H1 (cell line): ENCODE results near the gene PPP1R14B. TPM values are rescaled to one million over a fixed set of nuclear protein-coding genes. Genes with fewer than 3 reads are reported as not detected.

Experiments used
- CTCF ChIA-PET: fragments of 300-600 bp; sonication (Branson Sonifier 250); formaldehyde crosslinking; loops from one replicate; lab custom pipeline; 2021; ENCODE audit not compliant: partially characterized antibody; lab: Charles Lee
- POLR2A ChIA-PET: fragments of 300-600 bp; sonication (Branson Sonifier 250); formaldehyde crosslinking; loops from one replicate; lab custom pipeline; 2021; ENCODE audit warnings: inconsistent platforms; ENCODE audit not compliant: partially characterized antibody; lab: Charles Lee
- DNase-seq, 2 experiments: peaks; one replicate each; pipeline versions ENCODE4 v3.0.0 to v3.0.0-alpha.2; 2010 to 2022; ENCODE audit warnings: low spot score in 2 of 2, low read depth in 1 of 2, mixed read lengths in 1 of 2
- FAIRE-seq: peaks from 2 replicates; lab custom pipeline; 2011; peaks lifted over from hg19 to GRCh38; lab: Jason Lieb, UNC
- H2AFZ ChIP-seq: 2 replicates; pipeline ENCODE4 v1.8.1; 2012; ENCODE audit warnings: low read length, inconsistent platforms
- H2AK5ac ChIP-seq: 2 replicates; pipeline ENCODE4 v1.6.1; 2013; ENCODE audit warnings: low read depth, low read length
- H2BK120ac ChIP-seq: replicated peaks from 2 replicates; pipeline ENCODE3; 2013; ENCODE audit warnings: low read depth, low read length, inconsistent platforms
- H2BK12ac ChIP-seq: 2 replicates; pipeline ENCODE4 v1.6.1; 2013; ENCODE audit warnings: low read depth, low read length
- H2BK15ac ChIP-seq: 2 replicates; pipeline ENCODE4 v1.6.1; 2013; ENCODE audit warnings: low read length
- H2BK20ac ChIP-seq: 2 replicates; pipeline ENCODE4 v1.6.1; 2013; ENCODE audit warnings: low read length
- H2BK5ac ChIP-seq: 2 replicates; pipeline ENCODE4 v1.6.1; 2013; ENCODE audit warnings: low read depth, low read length
- H3K14ac ChIP-seq: 2 replicates; pipeline ENCODE4 v1.6.1; 2013; ENCODE audit warnings: inconsistent platforms; ENCODE audit not compliant: insufficient read length
- H3K18ac ChIP-seq: 2 replicates; pipeline ENCODE4 v1.6.1; 2013; ENCODE audit warnings: low read length; ENCODE audit errors: extremely low read depth
- H3K23ac ChIP-seq: 2 replicates; pipeline ENCODE4 v1.6.1; 2013; ENCODE audit warnings: inconsistent platforms; ENCODE audit not compliant: insufficient read length
- H3K23me2 ChIP-seq: 2 replicates; pipeline ENCODE4 v1.6.1; 2013; ENCODE audit warnings: low read depth, low read length
- H3K27ac ChIP-seq: 2 replicates; pipeline ENCODE4 v1.6.1; 2011; ENCODE audit warnings: low read depth, low read length, inconsistent platforms
- H3K27me3 ChIP-seq, 4 experiments: replicated peaks in 1 of 4; 1 replicate in 1 of 4; 2 replicates in 3 of 4; pipeline versions ENCODE4 v1.6.1 to v1.8.1; 2011 to 2013; ENCODE audit warnings: low read length in 3 of 4, mild to moderate bottlenecking in 3 of 4, inconsistent platforms in 2 of 4, mixed read lengths in 2 of 4, moderate library complexity in 1 of 4; ENCODE audit not compliant: control insufficient read depth in 3 of 4, insufficient read depth in 3 of 4; ENCODE audit errors: extremely low read depth in 1 of 4
- H3K36me3 ChIP-seq, 4 experiments: 2 replicates each; pipeline versions ENCODE4 v1.6.1 to v1.8.1; 2011 to 2013; ENCODE audit warnings: mild to moderate bottlenecking in 4 of 4, low read length in 3 of 4, moderate library complexity in 2 of 4, control low read depth in 1 of 4, inconsistent platforms in 1 of 4; ENCODE audit not compliant: insufficient read depth in 4 of 4, control insufficient read depth in 2 of 4
- H3K4ac ChIP-seq: replicated peaks from 2 replicates; pipeline ENCODE3; 2013; ENCODE audit warnings: low read length, low read depth, mixed read lengths, inconsistent platforms; ENCODE audit not compliant: insufficient read length
- H3K4me1 ChIP-seq, 4 experiments: replicated peaks in 1 of 4; 1 replicate in 1 of 4; 2 replicates in 3 of 4; pipeline versions ENCODE4 v1.6.1 to v1.8.1; 2011 to 2013; ENCODE audit warnings: low read length in 3 of 4, inconsistent platforms in 2 of 4, mixed read lengths in 1 of 4; ENCODE audit not compliant: insufficient read depth in 4 of 4, control insufficient read depth in 3 of 4
- H3K4me2 ChIP-seq, 2 experiments: 2 replicates each; pipeline versions ENCODE4 v1.6.1 to v1.8.1; 2011 to 2013; ENCODE audit warnings: low read depth in 2 of 2, low read length in 2 of 2, control low read depth in 1 of 2, inconsistent platforms in 1 of 2, mild to moderate bottlenecking in 1 of 2; ENCODE audit not compliant: insufficient read depth in 1 of 2
- H3K4me3 ChIP-seq, 4 experiments: fragments of 200-600, 300-600 bp in 1 of 4; sonication (generic), shearing (Covaris generic), sonication (Bioruptor Twin) in 1 of 4; 2 replicates each; pipeline versions ENCODE4 v1.5.1 to v1.8.1; 2011 to 2016; ENCODE audit warnings: low read length in 4 of 4, low read depth in 3 of 4, control low read depth in 2 of 4, inconsistent platforms in 2 of 4, mild to moderate bottlenecking in 2 of 4, mixed read lengths in 1 of 4, moderate library complexity in 1 of 4; ENCODE audit not compliant: insufficient read depth in 2 of 4; ENCODE audit errors: extremely low read depth in 1 of 4
- H3K56ac ChIP-seq: replicated peaks from 2 replicates; pipeline ENCODE3; 2013; ENCODE audit warnings: low read depth, mild to moderate bottlenecking, mixed read lengths, low read length, inconsistent platforms; ENCODE audit not compliant: insufficient read length
- H3K79me1 ChIP-seq: 2 replicates; pipeline ENCODE4 v1.6.1; 2013; ENCODE audit warnings: low read depth, low read length, control low read depth
- H3K79me2 ChIP-seq, 2 experiments: 2 replicates each; pipeline versions ENCODE4 v1.6.1 to v1.8.1; 2012 to 2013; ENCODE audit warnings: low read length in 2 of 2, mild to moderate bottlenecking in 2 of 2, inconsistent platforms in 1 of 2; ENCODE audit not compliant: insufficient read depth in 2 of 2, control insufficient read depth in 1 of 2
- H3K9ac ChIP-seq, 4 experiments: replicated peaks in 1 of 4; 1 replicate in 1 of 4; 2 replicates in 3 of 4; pipeline versions ENCODE4 v1.6.1 to v1.8.1; 2011 to 2013; ENCODE audit warnings: low read depth in 3 of 4, low read length in 3 of 4, control low read depth in 2 of 4, mild to moderate bottlenecking in 2 of 4, moderate library complexity in 2 of 4, inconsistent platforms in 1 of 4; ENCODE audit errors: extremely low read depth in 1 of 4
- H3K9me3 ChIP-seq, 2 experiments: 2 replicates each; pipeline versions ENCODE4 v1.6.1 to v1.8.1; 2012 to 2013; ENCODE audit warnings: mild to moderate bottlenecking in 2 of 2, moderate library complexity in 2 of 2, control low read depth in 1 of 2, inconsistent platforms in 1 of 2, low read depth in 1 of 2, low read length in 1 of 2, mixed read lengths in 1 of 2; ENCODE audit not compliant: insufficient read depth in 2 of 2
- H4K20me1 ChIP-seq, 2 experiments: replicated peaks in 1 of 2; 2 replicates each; pipeline versions ENCODE3 to v1.8.1; 2011 to 2013; ENCODE audit warnings: inconsistent platforms in 2 of 2, low read length in 2 of 2, mild to moderate bottlenecking in 1 of 2; ENCODE audit not compliant: insufficient read depth in 2 of 2, control insufficient read depth in 1 of 2
- H4K5ac ChIP-seq: 2 replicates; pipeline ENCODE4 v1.6.1; 2013; ENCODE audit warnings: low read length, low read depth, mixed read lengths, inconsistent platforms; ENCODE audit not compliant: insufficient read length
- H4K8ac ChIP-seq: 2 replicates; pipeline ENCODE4 v1.8.0; 2013; ENCODE audit warnings: mild to moderate bottlenecking, moderate library complexity, low read length, inconsistent platforms; ENCODE audit not compliant: insufficient read depth; ENCODE audit errors: extremely low read depth
- H4K91ac ChIP-seq: replicated peaks from 2 replicates; pipeline ENCODE3; 2013; ENCODE audit warnings: low read length, mixed read lengths, inconsistent platforms; ENCODE audit not compliant: insufficient read length
- CTBP2 ChIP-seq: IDR thresholded peaks from 2 replicates; pipeline ENCODE4 v1.7.0; 2011; ENCODE audit warnings: borderline replicate concordance, mild to moderate bottlenecking, moderate library complexity, mixed read lengths, low read length; ENCODE audit not compliant: insufficient read depth, insufficient read length
- EZH2 ChIP-seq: fragments of 200-600 bp; sonication (generic); IDR thresholded peaks from 2 replicates; pipeline ENCODE4 v1.7.1; 2012; ENCODE audit warnings: low read depth, mild to moderate bottlenecking, moderate library complexity, low read length, inconsistent platforms; ENCODE audit not compliant: severe bottlenecking
- HDAC2 ChIP-seq, 2 experiments: fragments of 300-600 bp in 1 of 2; sonication (generic) in 1 of 2; IDR thresholded peaks; 2 replicates each; pipeline ENCODE4 v1.6.1; 2011 to 2012; ENCODE audit warnings: low read depth in 2 of 2, low read length in 2 of 2, mild to moderate bottlenecking in 2 of 2, moderate library complexity in 2 of 2, borderline replicate concordance in 1 of 2, inconsistent platforms in 1 of 2
- JUN ChIP-seq: IDR thresholded peaks from 2 replicates; pipeline ENCODE4 v1.6.1; 2011; ENCODE audit warnings: low read depth, mild to moderate bottlenecking, improper control_type of control experiment, low read length
- RAD21 ChIP-seq, 2 experiments: IDR thresholded peaks in 1 of 2; conservative IDR thresholded peaks in 1 of 2; 2 replicates each; pipeline ENCODE4 v1.6.1; 2011; ENCODE audit warnings: low read depth in 2 of 2, low read length in 2 of 2, improper control_type of control experiment in 1 of 2, inconsistent platforms in 1 of 2, mild to moderate bottlenecking in 1 of 2, moderate library complexity in 1 of 2
- TAF1 ChIP-seq: IDR thresholded peaks from 2 replicates; pipeline ENCODE4 v1.6.1; 2011; ENCODE audit warnings: mild to moderate bottlenecking, low read depth, low read length
- TBP ChIP-seq: IDR thresholded peaks from 2 replicates; pipeline ENCODE4 v1.6.1; 2011; ENCODE audit warnings: low read depth, low read length, improper control_type of control experiment
- TCF12 ChIP-seq: IDR thresholded peaks from 2 replicates; pipeline ENCODE4 v1.6.1; 2011; ENCODE audit warnings: low read depth, mild to moderate bottlenecking, low read length
- WGBS, 2 experiments: shearing (Covaris generic) in 1 of 2; methylation state at CpG; one replicate each; pipeline versions ENCODE4 v1.1.6 to v1.1.7; 2013 to 2015; ENCODE audit warnings: low lambda C conversion rate in 2 of 2, mixed read lengths in 2 of 2, inconsistent platforms in 1 of 2, low coverage in 1 of 2, missing lambda C conversion rate in 1 of 2; ENCODE audit not compliant: insufficient replicate concordance in 2 of 2, insufficient coverage in 1 of 2, insufficient read length in 1 of 2; ENCODE audit errors: extremely low coverage in 1 of 2, missing lambda C conversion rate in 1 of 2; 5-methylcytosine and 5-hydroxymethylcytosine counted together
- polyA plus RNA-seq, 7 experiments: library from polyadenylated mRNA; depleted of rRNA in 3 of 7; stranded (reverse) in 5 of 7; unstranded in 2 of 7; fragments of >200 nt in 5 of 7; fragments of 200-250 nt in 2 of 7; gene quantifications; 1 replicate in 5 of 7; 2 replicates in 1 of 7; 4 replicates in 1 of 7; pipeline versions ENCODE4 v1.2.1 to v1.2.3, GENCODE V29; 2011 to 2013; ENCODE audit warnings: missing spikeins in 2 of 7, mixed read lengths in 2 of 7
- total RNA-seq: library from RNA; stranded (reverse); fragmentation: NEBNext Ultra II Directional; extraction: Animal tissue kit (Norgen Biotek cat#: 25700); gene quantifications from 2 replicates; pipeline ENCODE4 v1.2.1, GENCODE V29; 2021

Gene PPP1R14B
- total and polyA plus RNA-seq, 2 of the 8 experiments (the other 6 are each of a cell fraction or from before 2014, with no cell fraction given), result 265 to 419 TPM

- no peaks in the 10 kb centered on the region for H3K27me3 ChIP-seq
- H3K4ac ChIP-seq, result no peak overlapping the region
- no peaks in the 10 kb centered on the region for H3K79me1 ChIP-seq
- H3K4me1 ChIP-seq, result peaks cover 0 to 3% (median 2%) of the 10 kb centered on the region in 4 experiments; a peak in 4 of 7 replicates
- POLR2A ChIA-PET, result interaction anchor here (1.0 to 14.1 kb wide), 8 partner anchors 11 to 49 kb away, joined by 3 to 253 read pairs (median 4); partner anchors contain the start of genes FERMT3, PLCB3 and STIP1
- H3K56ac ChIP-seq, result no peak overlapping the region
- FAIRE-seq, result no peak
- no peak overlapping the region for H2BK5ac ChIP-seq
- no peak overlapping the region for H4K91ac ChIP-seq
- peaks cover under 1% of the 10 kb centered on the region; the same call in 1 of the 2 replicates for H3K23me2 ChIP-seq
- peaks cover 0 to 9% (median 5%) of the 10 kb centered on the region in 4 experiments; a peak in 4 of 8 replicates for H3K36me3 ChIP-seq
- no peak overlapping the region for H3K9ac ChIP-seq
- H3K4me3 ChIP-seq, result no peak overlapping the region
- WGBS, 2 experiments, result 96% methylated on average over 17 of the region's 17 CpGs; no CpG with 5 or more reads in 1 of the 2 experiments
- H3K14ac ChIP-seq, result no peak overlapping the region
- H4K8ac ChIP-seq, result no peak overlapping the region
- CTCF ChIA-PET, result interaction anchor here (1.1 to 2.8 kb wide), 4 partner anchors 9 to 32 kb away, joined by 4 to 19 read pairs (median 6); partner anchors contain the start of genes FERMT3 and PLCB3
- peaks cover 2 to 13% of the 10 kb centered on the region in 2 experiments for H4K20me1 ChIP-seq
- H2AFZ ChIP-seq, result no peak overlapping the region
- H4K5ac ChIP-seq, result no peak overlapping the region
- H3K9me3 ChIP-seq, result no peaks in the 10 kb centered on the region
- no peak overlapping the region for H3K23ac ChIP-seq
- no peak overlapping the region for H3K4me2 ChIP-seq
- no peak overlapping the region for H2BK120ac ChIP-seq
- no peak for TF ChIP-seq TBP
- TF ChIP-seq JUN, result no peak
- TF ChIP-seq TCF12, result no peak
- no peak for TF ChIP-seq TAF1
- no peak for TF ChIP-seq EZH2
- TF ChIP-seq HDAC2 (IDR thresholded peaks at IDR 0.05; ENCODE audit: borderline replicate concordance in 1 of 2, low read depth in 2 of 2, low read length in 2 of 2), result no peak
- TF ChIP-seq RAD21 (IDR thresholded peaks at IDR 0.05 in 1 of 2, conservative IDR thresholded peaks at IDR 0.05 in 1 of 2; ENCODE audit: low read depth in 2 of 2, low read length in 2 of 2), result no peak
- no peak for TF ChIP-seq CTBP2
- no peak overlapping the region for H3K18ac ChIP-seq
- no peak overlapping the region for H2BK15ac ChIP-seq
- no peaks in the 10 kb centered on the region for H3K79me2 ChIP-seq
- no peak overlapping the region for H2BK12ac ChIP-seq
- no peak overlapping the region for H2BK20ac ChIP-seq
- no peak for DNase-seq
- no peak overlapping the region for H3K27ac ChIP-seq
- no peak overlapping the region for H2AK5ac ChIP-seq
Observed at GRCh38 chr11:64220271-64220670, 26.5 kb downstream of the PPP1R14B start.
